Lower leg skin (tissue), 3 donors: ENCODE data around the gene TXNRD2.

Experiments
- CTCF ChIP-seq, 3 donors: fragments of 450-650 bp; IDR thresholded peaks; one replicate each; pipeline ENCODE4 v1.5.1; 2016; ENCODE audit warnings: antibody characterized with exemption in 3 of 3, mild to moderate bottlenecking in 3 of 3, moderate library complexity in 2 of 3
- POLR2A ChIP-seq, 2 donors: fragments of 450-650 bp; IDR thresholded peaks; one replicate each; pipeline ENCODE4 v1.6.1; 2016 to 2017; ENCODE audit warnings: antibody characterized with exemption in 2 of 2, mild to moderate bottlenecking in 1 of 2, moderate library complexity in 1 of 2

DNA sequence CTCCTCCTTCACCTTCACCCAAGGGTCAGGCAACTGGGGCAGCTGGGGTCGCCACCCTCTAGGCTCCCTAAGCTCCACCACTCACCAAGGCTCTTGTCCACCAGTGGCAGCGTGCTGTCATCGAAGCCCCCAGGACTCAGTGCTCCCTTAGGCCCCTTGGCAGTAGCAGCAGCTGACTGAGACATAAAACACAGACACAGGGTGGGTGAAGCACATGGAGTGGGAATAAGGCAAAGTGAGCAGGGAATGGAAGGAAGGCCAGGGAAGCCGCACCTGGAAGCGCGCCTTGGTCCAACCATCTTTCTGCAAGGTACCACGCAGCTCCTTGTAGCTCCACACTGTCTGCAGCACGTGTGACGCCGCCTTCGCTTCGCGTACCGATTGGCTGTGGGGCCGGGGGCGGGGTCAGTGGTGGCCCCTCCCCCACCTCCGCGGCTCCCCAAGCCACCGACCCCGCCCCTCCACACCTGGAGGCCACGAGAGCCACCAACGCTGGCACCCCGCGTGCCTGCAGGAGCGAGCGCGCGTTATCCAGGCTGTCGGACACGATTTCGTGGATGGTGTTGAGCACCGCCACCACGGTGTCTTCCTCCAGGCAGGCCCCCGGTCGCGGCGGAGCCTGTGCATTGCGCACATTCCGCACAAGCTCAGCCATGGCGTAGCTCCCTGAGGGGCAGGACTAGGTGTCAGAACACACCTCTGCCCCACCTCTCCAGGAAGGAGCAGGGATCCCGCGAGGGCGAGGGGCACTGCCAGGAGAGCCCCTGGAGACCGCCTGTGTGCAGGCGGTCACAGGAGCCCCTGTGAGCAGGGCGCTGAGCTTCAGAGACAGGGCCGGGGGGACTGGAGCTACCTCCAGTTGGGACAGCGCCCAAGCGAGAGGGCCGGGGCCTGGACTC is 31.3 kb upstream of the TXNRD2 start:
- no peak for TF ChIP-seq CTCF (IDR thresholded peaks at IDR 0.05)
- TF ChIP-seq POLR2A (IDR thresholded peaks at IDR 0.05) = no peak
